ENCODE results near the gene PFN1.

- no peak for TF ChIP-seq MAX (IDR thresholded peaks at IDR 0.05; ENCODE audit: insufficient read depth, insufficient read length)
- TF ChIP-seq CTCF (IDR thresholded peaks at IDR 0.05; ENCODE audit: extremely low read depth in 1 of 2, insufficient read depth in 1 of 2, low read depth in 1 of 2, low read length in 2 of 2): no peak
- TF ChIP-seq POLR2A (IDR thresholded peaks at IDR 0.05; ENCODE audit: low read depth, low read length): no peak
- TF ChIP-seq POLR2AphosphoS5 (IDR thresholded peaks at IDR 0.05; ENCODE audit: insufficient read depth, low read depth, low read length): no peak
- no peak for TF ChIP-seq EZH2 (IDR thresholded peaks at IDR 0.05; ENCODE audit: borderline replicate concordance, low read depth, low read length, severe bottlenecking)
These were observed 51.8 kb downstream of the PFN1 start for GRCh38 chr17:4896332-4897197.

All from endothelial cell of umbilical vein (primary cell).